Stimulated activated CD4-positive, alpha-beta T cell treated with anti-CD3 and anti-CD28 coated beads, Interleukin-12 subunit alpha, Interleukin-12 subunit beta, amount 100 ng/mL, for 24 hours (primary cell): ENCODE measurements around the gene GALNT17.
"Not testable (repeated sequence)": the region's sequence is repeated elsewhere in the genome, so short reads cannot be mapped to it uniquely, and the experiment has no call there.

Experiments used
- DNase-seq, 2 experiments: peaks; one replicate each; pipeline ENCODE4 v3.0.0-alpha.2; 2020; ENCODE audit warnings: low read depth in 2 of 2

The GALNT17 gene

GRCh38 chr7:71165708-71166107 is 33.8 kb downstream of the GALNT17 start:
- DNase-seq, result no peak

- no peak for DNase-seq
Measured at GRCh38 chr7:71171476-71171875, 39.5 kb downstream of the GALNT17 start.

DNA sequence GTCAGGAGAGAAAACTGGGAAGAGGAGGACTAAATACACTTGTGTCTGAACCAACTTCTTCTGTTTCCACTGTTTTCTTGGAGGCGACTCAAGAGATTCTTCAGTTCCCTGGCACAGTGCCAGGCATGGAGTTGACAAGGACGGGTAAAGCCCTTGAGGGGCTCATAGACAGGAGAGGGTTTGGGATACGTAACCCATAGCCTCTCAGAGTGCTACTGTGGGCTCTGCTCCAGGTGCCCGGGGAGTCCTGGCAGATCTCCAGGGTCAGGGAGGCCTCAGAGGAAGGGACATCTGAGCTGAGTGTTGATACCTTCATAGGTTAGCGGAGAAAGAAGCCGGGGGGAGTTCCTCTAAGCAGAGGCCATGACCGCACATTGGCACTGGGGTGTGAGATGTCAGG is 42.0 kb downstream of the GALNT17 start:
- no peak for DNase-seq

GRCh38 chr7:71182438-71182935 is 50.5 kb downstream of the GALNT17 start:
- DNase-seq, result no peak

DNA sequence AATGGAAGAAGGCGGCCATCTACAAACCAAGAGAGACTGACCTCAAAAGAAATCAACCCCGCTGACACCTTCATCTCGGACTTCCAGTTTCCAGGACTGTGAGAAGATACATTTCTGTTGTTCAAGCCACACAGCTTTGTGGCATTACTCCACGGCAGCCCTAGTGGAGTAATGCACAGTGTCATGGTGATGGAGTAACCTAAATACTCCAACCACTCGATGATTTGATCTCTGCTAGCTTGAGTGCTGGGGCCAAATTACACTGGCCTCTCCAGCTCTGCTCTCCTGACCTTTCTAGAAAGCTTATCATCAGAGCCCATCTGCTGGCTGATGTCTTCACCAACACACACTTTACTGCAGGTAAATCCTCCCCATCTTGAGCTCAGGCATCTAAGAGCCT is 52.2 kb downstream of the GALNT17 start:
- DNase-seq, result no peak

DNA sequence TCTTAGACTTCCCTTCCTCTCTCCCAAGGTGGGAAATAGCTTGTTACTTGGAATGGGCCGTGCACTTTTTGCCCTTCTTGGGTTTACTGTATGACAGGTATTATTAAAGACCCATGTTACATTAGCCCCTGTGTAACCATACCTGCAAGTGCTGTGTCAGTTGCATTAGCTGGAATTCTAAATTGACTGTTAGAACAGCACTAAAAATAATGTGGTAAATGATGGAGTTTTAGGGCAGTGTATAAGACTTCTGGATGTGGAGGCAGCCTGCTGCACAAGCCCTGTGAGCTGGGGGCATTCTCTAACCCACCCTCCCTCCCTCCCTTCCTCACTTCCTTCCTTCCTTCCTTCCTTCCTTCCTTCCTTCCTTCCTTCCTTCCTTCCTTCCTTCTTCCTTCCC is 52.7 kb downstream of the GALNT17 start:
- DNase-seq, result no peak

GRCh38 chr7:71186535-71187057 is 54.7 kb downstream of the GALNT17 start:
- no peak for DNase-seq

GRCh38 chr7:71191771-71192170 is 59.8 kb downstream of the GALNT17 start:
- DNase-seq, result no peak

GRCh38 chr7:71193099-71193810 is 61.3 kb downstream of the GALNT17 start:
- no peak for DNase-seq

DNA sequence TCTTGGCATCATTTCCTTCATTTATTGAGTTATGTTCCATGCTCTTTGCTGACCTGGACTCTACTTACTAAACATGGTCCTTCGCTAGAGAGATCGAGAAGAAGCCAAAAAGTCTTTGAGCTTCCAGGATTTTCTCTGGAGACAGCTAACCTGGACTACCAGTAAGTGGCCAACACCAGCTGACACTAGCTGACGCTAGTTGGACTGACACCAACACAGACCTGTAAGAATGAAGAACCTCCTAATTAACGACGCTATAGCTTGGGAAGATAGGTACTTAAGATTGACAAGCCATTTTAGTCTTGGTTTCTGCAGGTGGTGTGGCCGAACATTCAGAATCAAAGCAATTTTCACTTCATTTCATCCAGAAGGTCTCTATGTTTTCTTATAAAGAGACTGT is 66.4 kb downstream of the GALNT17 start:
- DNase-seq, result no peak

DNA sequence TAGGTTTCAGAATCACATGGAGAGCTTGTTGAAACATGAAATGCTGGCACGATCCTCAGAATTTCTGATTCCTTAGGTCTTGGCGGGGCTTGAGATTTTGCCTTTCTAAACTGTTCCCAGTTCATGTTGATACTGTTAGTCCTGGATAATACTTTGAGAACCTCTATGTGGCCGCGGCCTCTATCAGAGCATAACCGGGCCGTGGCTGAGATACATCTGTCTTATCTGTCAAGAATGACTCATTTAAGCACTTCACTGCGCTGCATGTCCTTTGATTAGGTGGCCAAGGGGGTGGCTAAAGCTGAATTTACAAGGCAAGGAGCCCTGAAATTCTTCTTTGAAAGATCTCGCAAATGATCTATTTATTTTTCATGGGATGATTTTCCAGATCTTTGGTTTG is 66.9 kb downstream of the GALNT17 start:
- DNase-seq, result no peak

GRCh38 chr7:71206184-71206583 is 74.2 kb downstream of the GALNT17 start:
- DNase-seq, result no peak

GRCh38 chr7:71208881-71209280 is 76.9 kb downstream of the GALNT17 start:
- no peak for DNase-seq

DNA sequence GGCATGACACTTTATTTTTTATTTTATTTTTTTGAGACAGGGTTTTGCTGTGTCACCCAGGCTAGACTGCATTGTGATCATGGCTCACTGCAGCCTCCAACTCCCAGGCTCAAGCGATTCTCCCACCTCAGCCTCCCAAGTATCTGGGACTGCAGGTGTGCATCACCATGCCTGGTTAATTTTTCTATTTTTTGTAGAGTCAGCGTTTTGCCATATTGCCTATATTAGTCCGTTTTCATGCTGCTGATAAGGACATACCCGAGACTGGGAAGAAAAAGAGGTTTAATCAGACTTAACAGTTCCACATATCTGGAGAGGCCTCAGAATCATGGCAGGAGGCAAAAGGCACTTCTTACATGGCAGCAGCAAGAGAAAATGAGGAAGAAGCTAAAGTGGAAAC is 77.5 kb downstream of the GALNT17 start:
- not testable (repeated sequence) for DNase-seq

DNA sequence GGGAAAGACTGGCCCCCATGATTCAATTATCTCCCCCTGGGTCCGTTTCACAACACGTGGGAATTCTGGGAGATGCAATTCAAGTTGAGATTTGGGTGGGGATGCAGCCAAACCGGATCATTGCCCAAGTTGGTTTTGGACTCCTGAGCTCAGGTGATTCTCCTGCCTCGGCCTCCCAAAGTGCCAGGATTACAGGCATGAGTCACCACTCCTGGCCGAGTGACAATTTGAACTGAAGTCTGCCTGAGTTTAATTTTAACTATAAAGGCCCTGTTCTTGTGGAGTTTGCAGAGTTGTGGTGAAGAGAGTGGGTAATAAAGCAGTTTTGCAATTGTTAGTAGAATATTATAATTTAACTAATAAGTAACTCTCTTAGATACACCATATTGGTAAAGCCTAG is 78.3 kb downstream of the GALNT17 start:
- DNase-seq, result no peak

- DNase-seq, result not testable (repeated sequence)
Measured at GRCh38 chr7:71212433-71212832, 80.5 kb downstream of the GALNT17 start.

- DNase-seq, result no peak
Measured at GRCh38 chr7:71216211-71216610, 84.3 kb downstream of the GALNT17 start.

DNA sequence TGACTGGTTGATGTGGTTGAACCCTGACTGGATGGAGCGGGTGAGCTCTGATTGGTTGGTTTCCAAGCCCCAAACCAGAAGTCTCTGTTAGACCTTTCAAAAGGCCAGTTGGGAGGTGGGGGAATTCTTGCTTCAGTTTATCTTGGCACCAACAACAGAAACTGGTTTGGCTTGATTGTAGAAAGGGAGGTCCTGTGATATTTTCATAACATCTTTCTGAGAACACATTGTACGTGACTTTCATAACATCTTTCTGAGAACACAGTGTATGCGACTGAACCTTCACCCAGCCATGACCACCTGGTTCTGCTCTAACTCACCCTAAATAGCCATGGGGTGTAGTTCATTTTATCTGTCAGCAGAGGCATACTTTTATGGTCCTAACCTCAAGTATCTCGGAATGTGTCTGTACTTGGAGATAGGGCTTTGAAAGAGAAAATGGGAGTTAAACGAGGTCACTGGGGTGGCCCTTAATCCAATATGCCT is 88.3 kb downstream of the GALNT17 start:
- DNase-seq, result no peak

GRCh38 chr7:71221049-71221448 is 89.1 kb downstream of the GALNT17 start:
- no peak for DNase-seq

DNA sequence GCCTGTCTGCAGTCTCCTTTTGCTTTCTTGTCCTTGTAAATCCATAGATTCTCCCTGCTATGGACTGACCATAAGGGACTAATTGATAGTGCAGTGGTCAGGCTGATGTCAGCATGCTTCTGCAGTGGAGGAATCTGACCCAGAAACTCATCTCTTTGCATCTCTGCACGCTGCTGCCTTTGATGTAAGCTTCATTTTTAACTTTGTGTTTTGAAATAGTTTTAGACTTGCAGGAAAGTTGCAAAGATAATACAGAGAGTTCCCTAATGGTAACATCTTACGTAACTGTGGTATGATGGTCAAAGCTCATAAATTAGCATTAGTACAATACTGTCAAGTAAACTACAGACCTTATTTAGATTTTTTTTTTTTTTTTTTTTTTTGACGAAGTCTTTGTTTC is 89.6 kb downstream of the GALNT17 start:
- DNase-seq, result no peak

DNA sequence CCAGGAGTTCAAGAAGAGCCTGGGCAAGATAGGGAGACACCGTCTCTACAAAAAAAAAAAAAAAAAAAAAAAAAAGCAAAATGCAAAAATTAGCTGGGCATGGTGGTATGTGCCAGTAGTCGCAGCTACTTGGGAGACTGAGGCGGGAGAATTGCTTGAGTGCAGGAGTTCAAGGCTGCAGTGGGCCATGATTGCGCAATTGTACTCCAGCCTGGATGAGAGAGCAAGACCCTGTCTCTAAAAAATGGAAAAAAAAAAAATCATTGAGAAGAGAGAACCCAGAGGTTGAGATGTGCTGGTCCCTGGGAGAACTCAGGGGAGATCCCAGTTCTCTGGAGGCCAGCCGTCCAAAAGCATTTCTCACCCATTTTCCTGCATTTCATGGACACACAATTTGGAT is 95.2 kb downstream of the GALNT17 start:
- no peak for DNase-seq

DNA sequence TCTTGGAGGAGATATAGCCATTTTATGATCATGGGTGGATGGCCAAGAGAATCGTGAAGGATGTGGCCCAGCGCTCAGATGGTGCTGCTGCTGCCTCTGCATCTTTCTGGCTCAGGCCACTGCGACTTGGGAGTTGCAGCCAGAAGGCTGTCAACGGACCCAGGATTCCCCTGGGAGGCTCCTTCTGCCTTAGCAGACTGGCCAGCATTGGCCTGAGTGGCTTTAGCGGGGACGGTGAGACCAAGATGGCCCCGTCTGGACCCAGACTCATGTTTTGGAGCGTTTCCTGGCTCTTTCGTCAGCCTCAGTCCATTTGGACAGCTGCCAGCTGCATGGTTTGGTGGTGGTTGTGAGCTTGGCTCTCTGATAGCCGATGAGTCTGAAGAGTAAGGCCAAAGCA is 97.2 kb downstream of the GALNT17 start:
- DNase-seq, result no peak

- no peak for DNase-seq
Measured at GRCh38 chr7:71229699-71230098, 97.8 kb downstream of the GALNT17 start.

DNA sequence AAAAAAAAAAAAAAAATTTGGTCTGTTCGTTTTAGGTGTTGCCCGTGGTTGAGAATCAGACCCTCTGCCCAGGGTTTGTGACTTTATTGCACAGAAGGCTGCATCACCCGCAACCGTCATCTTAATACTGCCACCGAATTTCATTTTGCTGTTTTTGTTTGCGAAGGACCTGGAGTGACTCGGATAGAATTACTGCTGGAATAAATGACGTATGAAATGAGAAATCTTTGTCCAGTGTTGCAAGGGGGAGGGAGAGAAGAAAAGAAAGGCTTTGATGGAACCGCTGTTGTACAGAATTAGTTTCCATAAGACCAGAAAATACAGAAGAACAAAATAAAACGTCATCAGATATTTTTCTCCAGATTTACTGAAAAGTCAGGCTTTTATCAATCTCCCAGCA is 103.3 kb downstream of the GALNT17 start:
- DNase-seq, result no peak
